Measurements from ENCODE around the gene RBX1.
A peak's percentile ranks its signal among the peaks of the same experiment; 100 is the strongest.
"Not testable (repeated sequence)": the region's sequence is repeated elsewhere in the genome, so short reads cannot be mapped to it uniquely, and the experiment has no call there.

The RBX1 gene

GRCh38 chr22:40950962-40951794, at the start of gene RBX1:
RBX1 (plus strand) TSS chr22:40951378; CDS start chr22:40951399, 21 bp downstream.
- Mint-ChIP-seq H3K27me3 (ENCODE audit: low read depth) (no peaks in the 10 kb centered on the region), H3K4me1 (peaks cover 21% of the 10 kb centered on the region), H3K27ac (peak within 1 kb of the TSS; percentile 96 to 99 (median 97)), H3K36me3 (ENCODE audit: low read depth) (peaks cover 22% of the 10 kb centered on the region), H3K4me3 (peak within 1 kb of the TSS; percentile 94 to 99 (median 99)), H3K9me3 (no peaks in the 10 kb centered on the region)
- TF ChIP-seq, protein P1, sequence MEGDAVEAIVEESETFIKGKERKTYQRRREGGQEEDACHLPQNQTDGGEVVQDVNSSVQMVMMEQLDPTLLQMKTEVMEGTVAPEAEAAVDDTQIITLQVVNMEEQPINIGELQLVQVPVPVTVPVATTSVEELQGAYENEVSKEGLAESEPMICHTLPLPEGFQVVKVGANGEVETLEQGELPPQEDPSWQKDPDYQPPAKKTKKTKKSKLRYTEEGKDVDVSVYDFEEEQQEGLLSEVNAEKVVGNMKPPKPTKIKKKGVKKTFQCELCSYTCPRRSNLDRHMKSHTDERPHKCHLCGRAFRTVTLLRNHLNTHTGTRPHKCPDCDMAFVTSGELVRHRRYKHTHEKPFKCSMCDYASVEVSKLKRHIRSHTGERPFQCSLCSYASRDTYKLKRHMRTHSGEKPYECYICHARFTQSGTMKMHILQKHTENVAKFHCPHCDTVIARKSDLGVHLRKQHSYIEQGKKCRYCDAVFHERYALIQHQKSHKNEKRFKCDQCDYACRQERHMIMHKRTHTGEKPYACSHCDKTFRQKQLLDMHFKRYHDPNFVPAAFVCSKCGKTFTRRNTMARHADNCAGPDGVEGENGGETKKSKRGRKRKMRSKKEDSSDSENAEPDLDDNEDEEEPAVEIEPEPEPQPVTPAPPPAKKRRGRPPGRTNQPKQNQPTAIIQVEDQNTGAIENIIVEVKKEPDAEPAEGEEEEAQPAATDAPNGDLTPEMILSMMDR (IDR thresholded peaks at IDR 0.05; ENCODE audit: unreplicated experiment in 3 of 3) = no peak

DNA sequence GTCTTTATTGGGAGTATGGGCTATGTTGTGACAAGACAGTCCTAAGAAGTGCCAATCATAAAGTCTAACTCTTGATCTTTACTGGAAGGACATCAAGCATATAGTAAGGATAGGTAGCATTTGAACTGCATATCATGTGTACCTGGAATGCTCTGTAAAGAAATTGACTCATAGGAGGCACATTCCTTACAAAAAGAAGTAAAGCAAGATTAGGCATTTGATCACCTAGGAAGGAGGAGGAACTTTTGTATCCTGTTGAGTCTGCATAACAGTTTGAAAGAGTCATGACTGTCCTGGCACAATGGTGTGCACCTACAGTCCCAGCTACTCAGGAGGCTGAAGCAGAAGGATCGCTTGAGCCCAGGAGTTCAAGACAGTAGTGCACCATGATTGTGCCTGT, 47.1 kb upstream of the RBX1 start:
- no peaks in the 10 kb centered on the region for H3K9me3 Mint-ChIP-seq
- no peaks in the 10 kb centered on the region for H3K4me1 Mint-ChIP-seq
- TF ChIP-seq, protein P1 (IDR thresholded peaks at IDR 0.05; ENCODE audit: unreplicated experiment in 3 of 3) = no peak
- no peaks in the 10 kb centered on the region for H3K27me3 Mint-ChIP-seq (ENCODE audit: low read depth)
- H3K27ac Mint-ChIP-seq = no peak overlapping the region
- no peak overlapping the region for H3K4me3 Mint-ChIP-seq
- H3K36me3 Mint-ChIP-seq (ENCODE audit: low read depth) = peaks cover 30% of the 10 kb centered on the region

DNA sequence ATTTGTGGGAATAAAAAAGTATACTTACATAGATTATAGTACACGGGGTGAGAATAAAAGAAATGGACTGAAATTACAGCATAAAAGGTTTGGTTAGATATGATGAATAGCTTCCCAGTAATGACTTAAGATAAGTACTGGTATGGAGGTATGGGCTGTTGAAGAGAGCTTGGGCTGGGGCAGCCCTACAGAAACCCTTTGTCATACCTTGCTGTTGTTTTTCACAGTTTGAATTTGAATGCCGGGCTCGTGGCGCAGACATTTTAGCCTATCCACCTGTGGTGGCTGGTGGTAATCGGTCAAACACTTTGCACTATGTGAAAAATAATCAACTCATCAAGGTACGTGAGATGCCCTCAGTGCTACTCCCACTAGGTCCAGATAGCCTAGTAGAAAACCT, 42.3 kb upstream of the RBX1 start:
- no peak overlapping the region for H3K27ac Mint-ChIP-seq
- no peak overlapping the region for H3K4me3 Mint-ChIP-seq
- H3K4me1 Mint-ChIP-seq = no peaks in the 10 kb centered on the region
- TF ChIP-seq, protein P1 (IDR thresholded peaks at IDR 0.05; ENCODE audit: unreplicated experiment in 3 of 3) = no peak
- no peaks in the 10 kb centered on the region for H3K9me3 Mint-ChIP-seq
- H3K36me3 Mint-ChIP-seq (ENCODE audit: low read depth) = peaks cover 44% of the 10 kb centered on the region
- no peaks in the 10 kb centered on the region for H3K27me3 Mint-ChIP-seq (ENCODE audit: low read depth)

DNA sequence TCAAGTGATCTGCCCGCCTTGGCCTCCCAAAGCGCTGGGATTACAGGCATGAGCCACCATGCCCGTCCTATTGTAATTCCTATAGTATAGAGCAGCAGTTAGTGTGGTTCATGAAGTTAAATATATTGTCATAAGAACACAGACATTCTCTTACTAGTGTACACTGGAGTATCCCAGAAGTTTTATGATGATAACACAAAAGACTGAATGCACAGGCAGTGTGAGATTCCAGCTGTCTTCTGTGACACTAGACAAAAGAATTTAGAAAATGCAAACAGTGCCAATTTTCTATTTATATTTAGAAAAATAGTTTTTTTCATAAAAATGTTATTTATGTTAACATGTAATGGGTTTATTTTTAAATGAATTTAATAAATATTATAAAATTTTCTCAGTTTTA, 39.4 kb upstream of the RBX1 start:
- Mint-ChIP-seq H3K9me3 (no peaks in the 10 kb centered on the region), H3K27ac (no peak overlapping the region), H3K4me3 (no peak overlapping the region), H3K36me3 (ENCODE audit: low read depth) (peaks cover 52% of the 10 kb centered on the region), H3K27me3 (ENCODE audit: low read depth) (no peaks in the 10 kb centered on the region), H3K4me1 (no peaks in the 10 kb centered on the region)
- TF ChIP-seq, protein P1 (IDR thresholded peaks at IDR 0.05; ENCODE audit: unreplicated experiment in 3 of 3) = no peak

DNA sequence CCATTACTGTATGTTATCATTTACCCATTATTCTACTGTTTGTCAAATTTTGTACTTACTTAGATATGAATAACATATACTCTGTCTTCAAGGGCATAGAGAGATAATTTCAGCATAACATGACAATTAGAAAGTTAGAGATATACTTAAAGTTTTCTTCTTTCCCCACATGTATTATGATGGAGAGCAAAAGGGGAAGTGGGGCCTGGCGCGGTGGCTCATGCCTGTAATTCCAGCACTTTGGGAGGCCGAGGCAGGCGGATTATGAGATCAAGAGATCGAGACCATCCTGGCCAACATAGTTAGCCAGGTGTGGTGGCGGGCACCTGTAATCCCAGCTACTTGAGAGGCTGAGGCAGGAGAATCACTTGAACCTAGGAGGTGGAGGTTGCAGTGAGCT, 38.2 kb upstream of the RBX1 start:
- not testable (repeated sequence) for H3K4me1 Mint-ChIP-seq; H3K27ac Mint-ChIP-seq; H3K9me3 Mint-ChIP-seq; H3K4me3 Mint-ChIP-seq; H3K27me3 Mint-ChIP-seq (ENCODE audit: low read depth)
- H3K36me3 Mint-ChIP-seq (ENCODE audit: low read depth) = peaks cover 47% of the 10 kb centered on the region

GRCh38 chr22:40919446-40919845, 31.7 kb upstream of the RBX1 start:
- Mint-ChIP-seq H3K27ac (no peak overlapping the region), H3K27me3 (ENCODE audit: low read depth) (no peaks in the 10 kb centered on the region), H3K4me3 (no peak overlapping the region), H3K36me3 (ENCODE audit: low read depth) (peaks cover 33% of the 10 kb centered on the region), H3K4me1 (no peaks in the 10 kb centered on the region), H3K9me3 (no peaks in the 10 kb centered on the region)
- TF ChIP-seq, protein P1 (IDR thresholded peaks at IDR 0.05; ENCODE audit: unreplicated experiment in 3 of 3) = no peak

All from nephron (organoid).